Gastrocnemius medialis (tissue), 4 donors: Measurements from ENCODE around the gene CAPRIN1. TPM values are rescaled to one million over a fixed set of nuclear protein-coding genes. Genes with fewer than 3 reads are reported as not detected.

Experiments used
- ATAC-seq, 2 donors: fragments of 150-250 bp; one replicate each; pipeline ENCODE4 v1.9.1; 2016
- DNase-seq, 2 donors: peaks; one replicate each; pipeline ENCODE4 v3.0.0-alpha.2; 2019
- H3K27ac ChIP-seq, 4 donors: fragments of 200-600 bp; sonication (generic); 1 replicate in 1 of 4; 2 replicates in 3 of 4; pipeline ENCODE4 v1.5.1; 2016 to 2018; ENCODE audit warnings: mild to moderate bottlenecking in 2 of 4, moderate library complexity in 1 of 4
- H3K27me3 ChIP-seq, 3 donors: fragments of 200-600 bp; sonication (generic) in 2 of 3; 1 replicate in 1 of 3; 2 replicates in 2 of 3; pipeline versions ENCODE4 v1.5.1 to v1.6.0; 2016 to 2019; ENCODE audit warnings: mild to moderate bottlenecking in 1 of 3, moderate library complexity in 1 of 3
- H3K36me3 ChIP-seq, 2 donors: fragments of 200-600 bp; sonication (generic) in 1 of 2; one replicate each; pipeline ENCODE4 v1.5.1; 2017 to 2018
- H3K4me1 ChIP-seq, 2 donors: fragments of 200-600 bp; sonication (generic) in 1 of 2; one replicate each; pipeline ENCODE4 v1.5.1; 2016 to 2017; ENCODE audit warnings: mild to moderate bottlenecking in 2 of 2
- H3K4me3 ChIP-seq, 4 donors: fragments of 200-600 bp; sonication (generic) in 3 of 4; 1 replicate in 1 of 4; 2 replicates in 3 of 4; pipeline ENCODE4 v1.5.1; 2016 to 2019; ENCODE audit warnings: mild to moderate bottlenecking in 2 of 4
- H3K9me3 ChIP-seq, 3 donors: fragments of 200-600 bp; sonication (generic) in 2 of 3; 1 replicate in 1 of 3; 2 replicates in 2 of 3; pipeline ENCODE4 v1.5.1; 2016 to 2019
- CTCF ChIP-seq, 5 experiments: fragments of 450-650 bp in 3 of 5; fragments of 200-600 bp in 2 of 5; sonication (generic) in 2 of 5; IDR thresholded peaks in 4 of 5; conservative IDR thresholded peaks in 1 of 5; 1 replicate in 4 of 5; 2 replicates in 1 of 5; pipeline ENCODE4 v1.5.1; 2016 to 2019; ENCODE audit warnings: antibody characterized with exemption in 5 of 5, mild to moderate bottlenecking in 3 of 5, moderate library complexity in 3 of 5
- POLR2A ChIP-seq, 2 donors: fragments of 450-650 bp; IDR thresholded peaks; one replicate each; pipeline ENCODE4 v1.6.1; 2017; ENCODE audit warnings: antibody characterized with exemption in 2 of 2, mild to moderate bottlenecking in 2 of 2, moderate library complexity in 2 of 2
- in situ Hi-C, 4 donors: fragments of 200-750 bp; cut with MboI; loops; one replicate each; pipeline versions ENCODE4 v1.15.0 to v1.8.0; 2017; ENCODE audit warnings: low sequenced_read_pairs in 4 of 4
- intact Hi-C: fragments of 100-400 bp; cut with DNase I; formaldehyde crosslinking; loops from one replicate; pipeline ENCODE4 v1.15.1; 2023; ENCODE audit warnings: low total_unique reads
- total RNA-seq, 4 donors: library from RNA; depleted of rRNA; stranded (reverse); fragments of >200 nt; gene quantifications; one replicate each; pipeline versions ENCODE4 v1.1.0 to v1.2.3, GENCODE V29; 2016

CAPRIN1 gene
- total RNA-seq, 4 donors from 2014 or later: 70.9 to 82.2 (median 79.4) TPM

DNA sequence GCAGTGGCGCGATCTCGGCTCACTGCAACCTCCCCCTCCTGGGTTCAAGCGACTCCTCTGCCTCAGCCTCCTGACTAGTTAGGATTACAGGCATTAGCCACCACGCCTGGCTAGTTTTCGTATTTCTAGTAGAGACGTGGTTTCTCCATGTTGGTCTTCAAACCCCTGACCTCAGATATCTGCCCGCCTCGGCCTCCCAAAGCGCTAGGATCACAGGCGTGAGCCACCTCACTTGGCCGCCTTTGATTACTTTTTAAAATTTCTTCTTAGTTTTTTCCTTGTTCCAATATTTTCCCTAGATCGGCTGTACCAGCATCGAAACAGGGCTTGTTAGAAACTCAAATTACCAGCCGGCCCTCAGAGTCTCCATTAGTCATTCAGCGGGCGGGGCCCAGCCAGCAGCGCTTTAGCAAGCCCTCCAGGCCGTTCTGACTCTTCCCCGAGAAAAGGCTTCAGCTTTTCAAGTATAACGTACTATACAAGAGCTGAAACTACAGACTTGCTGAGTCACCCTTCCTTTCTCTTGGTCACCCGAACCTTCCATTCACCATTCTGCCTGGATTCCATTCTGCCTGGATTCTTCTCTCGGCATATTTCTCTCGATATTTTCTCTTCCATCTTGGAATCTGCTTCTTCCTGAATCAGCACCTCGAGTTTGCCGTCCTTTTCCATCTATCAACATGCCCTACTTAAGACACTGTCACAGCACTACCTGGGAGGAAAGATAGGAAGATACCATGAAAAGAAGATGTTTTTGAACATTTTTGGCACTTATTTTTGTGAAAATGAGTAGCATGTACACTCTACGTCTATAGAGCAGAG, 6.7 kb upstream of the CAPRIN1 start:
- Histone ChIP-seq H3K36me3 (no peaks in the 10 kb centered on the region), H3K4me3 (no peak overlapping the region), H3K27ac (no peak overlapping the region), H3K9me3 (no peaks in the 10 kb centered on the region), H3K4me1 (no peaks in the 10 kb centered on the region), H3K27me3 (no peaks in the 10 kb centered on the region)
- intact Hi-C loops (no loop called here), in situ Hi-C loops (no loop called here)
- no peak for DNase-seq
- TF ChIP-seq CTCF (IDR thresholded peaks at IDR 0.05 in 4 of 5, conservative IDR thresholded peaks at IDR 0.05 in 1 of 5) (no peak), POLR2A (IDR thresholded peaks at IDR 0.05) (no peak)
- no peak for ATAC-seq

GRCh38 chr11:34049028-34049427, 2.5 kb upstream of the CAPRIN1 start:
- H3K27ac ChIP-seq: no peak overlapping the region
- H3K4me3 ChIP-seq: no peak overlapping the region
- peaks cover 18 to 21% of the 10 kb centered on the region in 2 donors for H3K4me1 ChIP-seq
- TF ChIP-seq POLR2A (IDR thresholded peaks at IDR 0.05) (no peak), CTCF (IDR thresholded peaks at IDR 0.05 in 4 of 5, conservative IDR thresholded peaks at IDR 0.05 in 1 of 5) (no peak)
- in situ Hi-C loops: no loop called here
- intact Hi-C loops: no loop called here
- H3K27me3 ChIP-seq: no peaks in the 10 kb centered on the region
- H3K9me3 ChIP-seq: no peaks in the 10 kb centered on the region
- DNase-seq: no peak
- no peaks in the 10 kb centered on the region for H3K36me3 ChIP-seq
- no peak for ATAC-seq

DNA sequence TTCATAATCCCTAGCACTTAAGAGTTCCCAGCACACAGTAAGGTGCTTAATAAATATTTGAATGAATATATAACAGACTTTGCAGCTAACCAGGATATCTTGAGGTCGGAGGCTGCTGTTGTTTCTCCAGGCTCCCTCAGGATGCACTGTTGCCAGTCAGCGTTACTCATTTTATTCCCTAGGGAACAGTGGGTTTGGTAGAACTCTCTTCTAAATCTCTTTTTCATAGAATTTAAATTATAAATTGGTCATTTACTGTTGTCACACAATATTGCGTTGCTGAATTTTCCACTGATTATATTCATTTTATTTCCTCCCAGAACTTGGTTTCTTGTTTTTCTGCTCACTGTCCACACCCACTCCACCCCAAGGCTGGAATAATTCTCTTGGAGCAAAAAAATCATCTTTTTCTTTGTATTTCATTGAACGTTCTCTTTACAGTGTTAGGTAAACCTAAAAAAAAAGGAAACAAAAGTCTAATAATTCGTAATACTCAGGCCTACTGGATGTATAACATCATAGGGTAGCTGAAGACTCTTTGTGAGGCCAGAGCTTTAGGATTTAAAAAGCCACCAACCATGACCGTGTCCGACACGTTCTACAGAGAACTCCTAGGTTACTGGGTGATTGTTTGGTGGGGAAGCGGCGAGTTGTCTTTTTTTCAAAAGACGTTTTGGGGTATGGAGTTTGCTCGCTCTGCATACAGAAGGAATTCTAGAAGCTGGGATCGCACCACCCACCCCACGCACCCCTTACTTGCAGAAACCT, 766 bp upstream of the CAPRIN1 start:
- H3K4me3 ChIP-seq: peak overlapping the region; percentile 72 to 98 (median 92)
- H3K27me3 ChIP-seq: no peaks in the 10 kb centered on the region
- TF ChIP-seq POLR2A (IDR thresholded peaks at IDR 0.05) (no peak), CTCF (IDR thresholded peaks at IDR 0.05 in 4 of 5, conservative IDR thresholded peaks at IDR 0.05 in 1 of 5) (no peak)
- intact Hi-C loops: loop anchor here (1.0 to 5.0 kb wide), 4 partner anchors 53 to 867 kb away; partner anchors contain the start of genes APIP, FBXO3, NAT10 and PDHX
- H3K4me1 ChIP-seq: peaks cover 30 to 36% of the 10 kb centered on the region in 2 donors
- in situ Hi-C loops: loop anchor here in 1 of 4 donors (5.0 kb wide), 1 partner anchor 57 kb away; the partner anchor contains the start of gene NAT10
- H3K27ac ChIP-seq: peak overlapping the region; percentile 95 to 99 (median 98)
- ATAC-seq (peak; percentile 37), DNase-seq (no peak)
- H3K9me3 ChIP-seq: no peaks in the 10 kb centered on the region
- no peaks in the 10 kb centered on the region for H3K36me3 ChIP-seq

DNA sequence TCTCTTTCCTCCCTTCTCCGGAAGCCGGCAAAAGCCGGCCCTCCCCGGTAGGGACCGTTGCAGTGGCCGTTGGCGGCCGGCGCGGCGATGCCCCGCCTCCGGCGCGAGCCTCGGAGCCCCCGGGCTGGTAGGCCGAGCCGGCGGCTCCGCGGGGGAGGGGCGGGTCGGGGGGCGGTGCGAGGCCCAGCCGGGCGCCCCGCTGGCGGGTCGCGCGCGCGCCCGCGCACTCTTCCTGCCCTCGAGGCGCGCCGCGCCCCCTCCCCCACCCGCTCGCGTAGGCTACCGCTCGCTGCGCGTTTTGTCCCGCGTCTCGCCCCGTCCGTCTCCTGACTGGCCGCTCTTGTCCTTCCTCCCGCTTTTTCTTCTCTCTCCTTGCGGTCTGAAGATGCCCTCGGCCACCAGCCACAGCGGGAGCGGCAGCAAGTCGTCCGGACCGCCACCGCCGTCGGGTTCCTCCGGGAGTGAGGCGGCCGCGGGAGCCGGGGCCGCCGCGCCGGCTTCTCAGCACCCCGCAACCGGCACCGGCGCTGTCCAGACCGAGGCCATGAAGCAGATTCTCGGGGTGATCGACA, 591 bp downstream of the CAPRIN1 start:
- Histone ChIP-seq H3K4me1 (peaks cover 44 to 50% of the 10 kb centered on the region in 2 donors), H3K36me3 (no peaks in the 10 kb centered on the region), H3K9me3 (no peaks in the 10 kb centered on the region), H3K27ac (peak overlapping the region; percentile 95 to 99 (median 98)), H3K27me3 (no peaks in the 10 kb centered on the region), H3K4me3 (peak overlapping the region; percentile 72 to 98 (median 92))
- in situ Hi-C loops: loop anchor here in 1 of 4 donors (5.0 kb wide), 1 partner anchor 55 kb away; the partner anchor contains the start of gene NAT10
- TF ChIP-seq POLR2A (IDR thresholded peaks at IDR 0.05) (peak in 1 of 2 donors; percentile 39), CTCF (IDR thresholded peaks at IDR 0.05 in 4 of 5, conservative IDR thresholded peaks at IDR 0.05 in 1 of 5) (no peak)
- ATAC-seq (peak; percentile 65 to 72), DNase-seq (peak; percentile 84 to 89)
- intact Hi-C loops: loop anchor here (1.0 to 5.0 kb wide), 4 partner anchors 55 to 865 kb away; partner anchors contain the start of genes APIP, CAT and PDHX
